PC-3 (cell line): ENCODE results near the gene LRRN4CL. TPM values are rescaled to one million over a fixed set of nuclear protein-coding genes. Genes with fewer than 3 reads are reported as not detected.
A peak's percentile ranks its signal among the peaks of the same experiment; 100 is the strongest.

ENCODE experiments used
- ATAC-seq: fragments of 200-7000 bp; cut with Tn5 transposase; 2 replicates; pipeline ENCODE4 v1.9.1; 2020; ENCODE audit warnings: mild to moderate bottlenecking, moderate library complexity
- BruUV-seq: library from RNA; stranded (reverse); fragments of 400-500 nt; replicated peaks from 2 replicates; lab custom pipeline; 2021; lab: Mats Ljungman, UMichigan
- CTCF ChIA-PET: fragments of 300-600 bp; sonication (Branson Sonifier 250); formaldehyde crosslinking; loops from one replicate; lab custom pipeline; 2022; ENCODE audit warnings: antibody characterized with exemption; lab: Charles Lee
- POLR2A ChIA-PET: fragments of 300-600 bp; sonication (Branson Sonifier 250); formaldehyde crosslinking; loops from one replicate; lab custom pipeline; 2022; ENCODE audit warnings: antibody characterized with exemption; ENCODE audit not compliant: unreplicated experiment; lab: Charles Lee
- DNase-seq: peaks from one replicate; pipeline ENCODE4 v3.0.0-alpha.2; 2015
- H2AFZ ChIP-seq: fragments of 300-600 bp; sonication (generic); 2 replicates; pipeline ENCODE4 v1.6.0; 2016; ENCODE audit warnings: antibody characterized with exemption, low read length
- H3F3A ChIP-seq: fragments of 300-600 bp; sonication (generic); one replicate; pipeline ENCODE4 v1.6.0; 2017; ENCODE audit warnings: antibody characterized with exemption, low read length, control low read depth, mild to moderate bottlenecking; ENCODE audit not compliant: unreplicated experiment
- H3K27ac ChIP-seq: fragments of 300-600 bp; sonication (generic); 2 replicates; pipeline ENCODE4 v1.5.1; 2016; ENCODE audit warnings: mild to moderate bottlenecking, low read length
- H3K27me3 ChIP-seq: fragments of 300-600 bp; sonication (generic); 2 replicates; pipeline ENCODE4 v1.6.1; 2016; ENCODE audit warnings: low read length, mixed read lengths
- H3K36me3 ChIP-seq: fragments of 300-600 bp; sonication (generic); 2 replicates; pipeline ENCODE4 v1.6.1; 2016; ENCODE audit warnings: low read depth, mixed run types, low read length, mixed read lengths
- H3K4me1 ChIP-seq: fragments of 300-600 bp; sonication (generic); 2 replicates; pipeline ENCODE4 v1.5.1; 2016; ENCODE audit warnings: low read length; ENCODE audit not compliant: insufficient read depth
- H3K4me2 ChIP-seq: fragments of 300-600 bp; sonication (generic); 2 replicates; pipeline ENCODE4 v1.6.0; 2016; ENCODE audit warnings: low read length
- H3K4me3 ChIP-seq: fragments of 300-600 bp; sonication (generic); 2 replicates; pipeline ENCODE4 v1.5.1; 2016; ENCODE audit warnings: mild to moderate bottlenecking, low read length, mixed read lengths
- H3K79me2 ChIP-seq: fragments of 300-600 bp; sonication (generic); 2 replicates; pipeline ENCODE4 v1.6.1; 2017; ENCODE audit warnings: low read length, mixed read lengths
- H3K9ac ChIP-seq: fragments of 300-600 bp; sonication (generic); 2 replicates; pipeline ENCODE4 v1.6.0; 2016; ENCODE audit warnings: mild to moderate bottlenecking, low read length
- H3K9me2 ChIP-seq: fragments of 300-600 bp; sonication (generic); replicated peaks from 2 replicates; pipeline ENCODE4 v1.6.1; 2016; ENCODE audit warnings: mixed run types, low read length, mixed read lengths
- H3K9me3 ChIP-seq: fragments of 300-600 bp; sonication (generic); 2 replicates; pipeline ENCODE4 v1.6.1; 2016; ENCODE audit warnings: low read length, mixed read lengths
- H4K20me1 ChIP-seq: fragments of 300-600 bp; sonication (generic); 2 replicates; pipeline ENCODE4 v1.6.1; 2016; ENCODE audit warnings: low read length, mixed read lengths
- EZH2 ChIP-seq: fragments of 300-600 bp; sonication (generic); IDR thresholded peaks from one replicate; pipeline ENCODE4 v1.6.1; 2017; ENCODE audit warnings: antibody characterized with exemption, mild to moderate bottlenecking, low read length; ENCODE audit not compliant: unreplicated experiment
- EZH2phosphoT487 ChIP-seq: fragments of 300-600 bp; sonication (generic); IDR thresholded peaks from 2 replicates; pipeline ENCODE4 v1.6.1; 2018; ENCODE audit warnings: mild to moderate bottlenecking, antibody characterized with exemption, low read length, borderline replicate concordance
- intact Hi-C: fragments of 100-400 bp; cut with micrococcal nuclease; formaldehyde crosslinking; loops from 2 replicates; pipeline ENCODE4 v1.9.0; 2023
- total RNA-seq: library from RNA; depleted of rRNA; stranded (reverse); fragments of >200 nt; gene quantifications from 2 replicates; pipeline ENCODE4 v1.2.3, GENCODE V29; 2014
- TF ChIP-seq, protein P1 (sequence below): fragments of 300-600 bp; sonication (generic); conservative IDR thresholded peaks from 2 replicates; pipeline ENCODE4 v1.5.1; 2017; ENCODE audit warnings: antibody characterized with exemption, low read depth, mild to moderate bottlenecking, low read length

Gene LRRN4CL
- total RNA-seq, 1 experiment from 2014 or later = 0.51 TPM

DNA sequence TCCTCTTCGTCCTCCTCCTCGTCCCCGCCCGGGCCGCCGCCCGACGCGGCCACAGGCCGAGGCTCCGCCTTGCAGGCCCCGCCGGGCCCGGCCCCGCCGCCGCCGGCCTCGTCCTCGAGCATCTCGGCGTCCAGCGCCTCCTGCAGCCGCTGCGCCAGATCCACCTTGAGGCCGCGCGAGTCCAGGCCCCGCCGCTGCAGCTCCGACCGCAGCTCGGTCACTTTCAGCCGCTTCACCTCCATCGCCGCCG, 37.5 kb upstream of the LRRN4CL start:
- POLR2A ChIA-PET = interaction anchor here (0.5 to 2.8 kb wide), 9 partner anchors 27 to 1513 kb away, joined by 3 to 19 read pairs (median 5); partner anchors contain the start of genes LBHD1, TAF6L, TMEM179B and UQCC3
- no peaks in the 10 kb centered on the region for H3K9me2 ChIP-seq
- peaks cover 28% of the 10 kb centered on the region for H3K36me3 ChIP-seq
- intact Hi-C loops = loop anchor here (2.0 to 10.0 kb wide), 4 partner anchors 50 to 1458 kb away; partner anchors contain the start of genes SLC3A2, STIP1 and UBXN1
- ATAC-seq (no peak; the same call in 1 of the 2 replicates), DNase-seq (no peak)
- H2AFZ ChIP-seq = peak overlapping the region; percentile 62; the same call in 1 of the 2 replicates
- peak overlapping the region; percentile 88 for H3K4me2 ChIP-seq
- no peaks in the 10 kb centered on the region for H3K9me3 ChIP-seq
- BruUV-seq = no TSS peak
- H3K27ac ChIP-seq = peak overlapping the region; percentile 90
- H3F3A ChIP-seq = no peaks in the 10 kb centered on the region
- TF ChIP-seq EZH2 (no peak), EZH2phosphoT487 (no peak)
- TF ChIP-seq, protein P1, sequence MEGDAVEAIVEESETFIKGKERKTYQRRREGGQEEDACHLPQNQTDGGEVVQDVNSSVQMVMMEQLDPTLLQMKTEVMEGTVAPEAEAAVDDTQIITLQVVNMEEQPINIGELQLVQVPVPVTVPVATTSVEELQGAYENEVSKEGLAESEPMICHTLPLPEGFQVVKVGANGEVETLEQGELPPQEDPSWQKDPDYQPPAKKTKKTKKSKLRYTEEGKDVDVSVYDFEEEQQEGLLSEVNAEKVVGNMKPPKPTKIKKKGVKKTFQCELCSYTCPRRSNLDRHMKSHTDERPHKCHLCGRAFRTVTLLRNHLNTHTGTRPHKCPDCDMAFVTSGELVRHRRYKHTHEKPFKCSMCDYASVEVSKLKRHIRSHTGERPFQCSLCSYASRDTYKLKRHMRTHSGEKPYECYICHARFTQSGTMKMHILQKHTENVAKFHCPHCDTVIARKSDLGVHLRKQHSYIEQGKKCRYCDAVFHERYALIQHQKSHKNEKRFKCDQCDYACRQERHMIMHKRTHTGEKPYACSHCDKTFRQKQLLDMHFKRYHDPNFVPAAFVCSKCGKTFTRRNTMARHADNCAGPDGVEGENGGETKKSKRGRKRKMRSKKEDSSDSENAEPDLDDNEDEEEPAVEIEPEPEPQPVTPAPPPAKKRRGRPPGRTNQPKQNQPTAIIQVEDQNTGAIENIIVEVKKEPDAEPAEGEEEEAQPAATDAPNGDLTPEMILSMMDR = no peak
- H3K79me2 ChIP-seq = peaks cover 80% of the 10 kb centered on the region
- H3K27me3 ChIP-seq = no peaks in the 10 kb centered on the region
- CTCF ChIA-PET = interaction anchor here (0.6 to 1.5 kb wide), 2 partner anchors 21 to 60 kb away, joined by 3 to 9 read pairs; partner anchors contain the start of gene TMEM179B
- H3K4me3 ChIP-seq = peak overlapping the region; percentile 91
- H4K20me1 ChIP-seq = peaks cover 43% of the 10 kb centered on the region
- H3K4me1 ChIP-seq = peaks cover 9% of the 10 kb centered on the region
- peak overlapping the region; percentile 85 for H3K9ac ChIP-seq

DNA sequence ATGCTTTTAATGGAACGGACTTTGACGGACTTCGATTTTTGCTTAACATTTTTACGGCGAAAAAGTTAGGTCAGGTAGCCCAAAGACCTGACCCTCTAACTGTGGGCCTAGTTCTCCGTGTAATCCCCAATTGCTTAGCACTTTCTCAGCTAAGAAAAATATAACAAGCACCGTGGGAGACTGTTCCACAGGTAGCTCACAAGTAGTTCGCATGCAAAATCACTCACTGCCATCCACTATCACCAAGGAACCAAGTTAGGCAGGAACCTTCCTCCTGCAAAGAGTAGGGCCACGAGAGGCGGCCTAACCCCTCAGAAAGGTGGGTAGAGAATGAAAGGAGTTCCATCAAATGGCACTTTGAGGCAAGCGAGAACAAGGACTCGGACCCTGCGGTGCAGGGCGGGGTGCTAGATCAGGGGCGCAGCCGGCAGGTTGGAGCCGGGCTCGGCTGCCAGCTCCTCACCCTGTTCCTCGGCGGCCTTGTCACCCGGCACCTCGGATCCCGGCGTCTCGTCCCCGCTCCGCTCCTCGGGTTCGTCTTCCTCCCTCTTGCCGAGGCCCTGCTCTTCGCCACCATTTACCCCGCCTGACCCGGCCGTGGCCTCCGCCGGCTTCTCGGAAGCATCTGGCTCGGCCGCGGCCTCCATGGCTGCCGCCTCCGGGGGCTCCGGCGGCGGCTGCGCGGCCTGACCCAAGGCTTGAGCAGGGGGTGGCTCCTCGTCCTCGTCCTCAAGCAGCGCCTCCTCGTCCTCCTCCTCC, 37.0 kb upstream of the LRRN4CL start:
- BruUV-seq = no TSS peak
- H2AFZ ChIP-seq = peak overlapping the region; percentile 62; the same call in 1 of the 2 replicates
- H3K79me2 ChIP-seq = peaks cover 82% of the 10 kb centered on the region
- peak overlapping the region; percentile 88 for H3K4me2 ChIP-seq
- ChIA-PET CTCF (interaction anchor here (1.5 kb wide), 1 partner anchor 61 kb away, joined by 9 read pairs; the partner anchor contains the start of gene TMEM179B), POLR2A (interaction anchor here (0.6 to 2.8 kb wide), 7 partner anchors 28 to 136 kb away, joined by 3 to 19 read pairs (median 5); partner anchors contain the start of gene ZBTB3)
- peaks cover 9% of the 10 kb centered on the region for H3K4me1 ChIP-seq
- peaks cover 33% of the 10 kb centered on the region for H3K36me3 ChIP-seq
- H3K4me3 ChIP-seq = peak overlapping the region; percentile 91
- TF ChIP-seq EZH2 (no peak), EZH2phosphoT487 (no peak)
- TF ChIP-seq, protein P1 = no peak
- H3K27ac ChIP-seq = peak overlapping the region; percentile 90
- H3F3A ChIP-seq = no peaks in the 10 kb centered on the region
- peak overlapping the region; percentile 85 for H3K9ac ChIP-seq
- H3K27me3 ChIP-seq = no peaks in the 10 kb centered on the region
- H4K20me1 ChIP-seq = peaks cover 46% of the 10 kb centered on the region
- DNase-seq = no peak
- H3K9me3 ChIP-seq = no peaks in the 10 kb centered on the region
- no peak for ATAC-seq
- no peaks in the 10 kb centered on the region for H3K9me2 ChIP-seq
- intact Hi-C loops = loop anchor here (2.0 to 10.0 kb wide), 4 partner anchors 49 to 1458 kb away; partner anchors contain the start of genes SLC3A2, STIP1 and UBXN1
